Testis (tissue), 3 donors: ENCODE data around the gene FAM20C. TPM values are rescaled to one million over a fixed set of nuclear protein-coding genes. Genes with fewer than 3 reads are reported as not detected.

ENCODE experiments used
- DNase-seq: peaks from one replicate; pipeline ENCODE4 v3.0.0-alpha.2; 2019
- H3K27ac ChIP-seq, 2 donors: fragments of 200-600 bp; sonication (generic); one replicate each; pipeline ENCODE4 v1.5.1; 2019
- H3K27me3 ChIP-seq: fragments of 200-600 bp; sonication (generic); one replicate; pipeline ENCODE4 v1.5.1; 2019
- H3K36me3 ChIP-seq: fragments of 200-600 bp; sonication (generic); one replicate; pipeline ENCODE4 v1.5.1; 2017; ENCODE audit warnings: low read depth; ENCODE audit errors: missing control alignments
- H3K4me1 ChIP-seq: fragments of 200-600 bp; sonication (generic); one replicate; pipeline ENCODE4 v1.5.1; 2019
- H3K4me3 ChIP-seq, 2 donors: fragments of 200-600 bp; sonication (generic); one replicate each; pipeline ENCODE4 v1.5.1; 2017 to 2019
- H3K9me3 ChIP-seq: fragments of 200-600 bp; sonication (generic); one replicate; pipeline ENCODE4 v1.5.1; 2017
- CTCF ChIP-seq, 3 experiments: fragments of 450-650 bp in 2 of 3; fragments of 200-600 bp in 1 of 3; sonication (generic) in 1 of 3; IDR thresholded peaks; one replicate each; pipeline ENCODE4 v1.5.1; 2016 to 2019; ENCODE audit warnings: antibody characterized with exemption in 3 of 3, mild to moderate bottlenecking in 2 of 3, moderate library complexity in 1 of 3
- POLR2A ChIP-seq: fragments of 450-650 bp; IDR thresholded peaks from one replicate; pipeline ENCODE4 v1.6.1; 2017; ENCODE audit warnings: antibody characterized with exemption, mild to moderate bottlenecking, moderate library complexity
- WGBS, 2 donors: methylation state at CpG; one replicate each; pipeline ENCODE4 v1.1.5; 2018; 5-methylcytosine and 5-hydroxymethylcytosine counted together
- intact Hi-C: fragments of 100-400 bp; cut with DNase I; formaldehyde crosslinking; loops from one replicate; pipeline ENCODE4 v1.15.1; 2023; ENCODE audit warnings: low total_unique reads
- polyA plus RNA-seq: library from polyadenylated mRNA; stranded (reverse); fragments of 350-450 nt; fragmentation: Illumina TruSeq; extraction: RNeasy Lipid Tissue Mini Kit (QIAGEN cat#74804); gene quantifications from one replicate; pipeline ENCODE4 v1.2.3, GENCODE V29; 2014; ENCODE audit warnings: low read depth, low replicate concordance; ENCODE audit not compliant: insufficient read depth
- total RNA-seq, 2 donors: library from RNA; depleted of rRNA; stranded (reverse); fragments of >200 nt; gene quantifications; one replicate each; pipeline ENCODE4 v1.2.3, GENCODE V29; 2016

The FAM20C gene
- total and polyA plus RNA-seq, 3 donors from 2014 or later = 14.0 to 36.7 (median 34.0) TPM

GRCh38 chr7:165661-166337, 26.6 kb upstream of the FAM20C start:
- TF ChIP-seq POLR2A (no peak), CTCF (IDR thresholded peaks at IDR 0.05) (no peak)
- Histone ChIP-seq H3K4me3 (no peak overlapping the region), H3K4me1 (no peaks in the 10 kb centered on the region), H3K9me3 (no peaks in the 10 kb centered on the region), H3K36me3 (no peaks in the 10 kb centered on the region), H3K27ac (no peak overlapping the region), H3K27me3 (no peaks in the 10 kb centered on the region)
- no peak for DNase-seq
- WGBS, 2 donors = 86 to 88% methylated on average over 10 of the region's 10 CpGs
- intact Hi-C loops = no loop called here

DNA sequence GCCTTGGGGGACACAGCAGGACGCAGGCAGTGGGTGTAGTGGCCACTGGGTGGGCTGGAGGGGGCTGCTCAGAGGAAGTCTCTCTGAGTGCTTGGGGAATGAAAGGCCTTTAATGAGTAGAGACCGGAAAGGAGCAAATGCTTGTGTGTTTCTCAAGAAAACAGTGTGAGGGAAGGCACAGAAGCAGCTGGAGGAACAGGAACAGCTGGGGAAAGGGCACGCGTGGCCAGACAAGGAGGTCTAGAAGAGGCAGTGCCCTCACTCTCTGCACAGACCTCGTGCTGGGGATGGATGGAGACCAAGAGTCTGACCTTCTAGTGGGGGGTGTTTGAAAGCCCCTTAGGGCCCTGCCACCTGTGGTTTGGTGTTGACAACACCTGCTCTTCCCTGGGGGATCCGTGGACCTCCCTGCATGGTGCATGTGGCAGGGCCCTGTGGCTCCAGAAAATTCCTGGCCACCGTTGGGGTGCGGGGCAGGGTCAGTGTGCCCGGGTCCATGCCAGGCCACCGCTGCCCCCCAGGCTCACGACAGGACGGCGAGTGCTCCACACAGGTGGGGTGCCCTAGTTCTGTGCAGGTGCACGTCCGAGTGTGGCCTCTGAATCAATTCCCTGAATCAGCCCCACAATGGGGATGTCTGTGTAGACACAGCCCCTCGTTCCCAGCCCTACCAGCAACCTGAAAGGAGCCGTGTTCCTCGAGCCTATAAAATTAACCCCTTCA, 25.9 kb upstream of the FAM20C start:
- no peak for TF ChIP-seq CTCF (IDR thresholded peaks at IDR 0.05)
- no peak for TF ChIP-seq POLR2A
- intact Hi-C loops = no loop called here
- no peaks in the 10 kb centered on the region for H3K36me3 ChIP-seq
- WGBS, 2 donors = 54 to 81% methylated on average over 8 to 18 of the region's 18 CpGs
- H3K9me3 ChIP-seq = no peaks in the 10 kb centered on the region
- H3K27me3 ChIP-seq = no peaks in the 10 kb centered on the region
- no peak overlapping the region for H3K27ac ChIP-seq
- no peak overlapping the region for H3K4me3 ChIP-seq
- DNase-seq = no peak
- H3K4me1 ChIP-seq = no peaks in the 10 kb centered on the region

- no peak for DNase-seq
- H3K36me3 ChIP-seq = no peaks in the 10 kb centered on the region
- 69 to 74% methylated on average over 14 to 25 of the region's 25 CpGs for WGBS, 2 donors
These were observed 25.1 kb upstream of the FAM20C start for GRCh38 chr7:167090-167855.

More at GRCh38 chr7:167090-167855, 25.1 kb upstream of the FAM20C start:
- Histone ChIP-seq H3K9me3 (no peaks in the 10 kb centered on the region), H3K27me3 (no peaks in the 10 kb centered on the region), H3K27ac (no peak overlapping the region), H3K4me3 (no peak overlapping the region), H3K4me1 (no peaks in the 10 kb centered on the region)
- TF ChIP-seq POLR2A = no peak
- TF ChIP-seq CTCF (IDR thresholded peaks at IDR 0.05) = no peak
- intact Hi-C loops = no loop called here
